ENCODE results near the gene MYH9.

DNA sequence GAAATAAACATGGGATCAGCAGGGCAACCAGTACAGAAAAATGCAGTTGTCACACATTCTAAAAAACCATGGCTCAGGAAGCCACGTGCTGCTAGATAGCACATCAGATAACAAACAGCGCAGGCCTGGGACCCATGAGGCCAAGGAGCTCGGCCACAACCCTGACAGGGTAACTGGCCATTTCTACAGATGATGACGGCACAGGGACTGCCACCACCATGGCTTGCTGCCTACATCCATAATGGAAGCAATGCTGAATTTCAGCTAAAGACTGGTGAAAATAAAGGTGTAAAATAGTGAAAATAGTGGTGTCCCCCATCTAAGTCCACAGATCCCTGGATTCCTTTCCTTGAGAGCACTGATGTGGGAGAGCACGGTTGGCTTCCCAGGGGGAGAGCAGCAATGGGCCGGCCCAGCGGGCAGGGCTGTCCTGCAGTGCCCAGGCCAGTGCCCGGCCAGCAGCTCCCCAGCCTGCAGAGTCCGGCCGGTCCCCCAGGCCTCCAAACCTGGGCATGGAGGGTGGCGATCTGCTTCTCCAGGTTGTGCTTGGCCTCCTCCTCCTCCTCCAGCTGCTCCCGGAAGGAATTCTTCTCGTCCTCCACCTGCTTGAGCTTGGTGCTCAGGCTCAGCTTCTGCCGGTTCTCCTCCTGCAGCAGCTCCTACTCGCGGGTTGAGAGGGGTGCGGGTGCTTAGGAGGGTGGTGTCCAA lies 94.8 kb downstream of the MYH9 start:
- TF ChIP-seq, protein P1, sequence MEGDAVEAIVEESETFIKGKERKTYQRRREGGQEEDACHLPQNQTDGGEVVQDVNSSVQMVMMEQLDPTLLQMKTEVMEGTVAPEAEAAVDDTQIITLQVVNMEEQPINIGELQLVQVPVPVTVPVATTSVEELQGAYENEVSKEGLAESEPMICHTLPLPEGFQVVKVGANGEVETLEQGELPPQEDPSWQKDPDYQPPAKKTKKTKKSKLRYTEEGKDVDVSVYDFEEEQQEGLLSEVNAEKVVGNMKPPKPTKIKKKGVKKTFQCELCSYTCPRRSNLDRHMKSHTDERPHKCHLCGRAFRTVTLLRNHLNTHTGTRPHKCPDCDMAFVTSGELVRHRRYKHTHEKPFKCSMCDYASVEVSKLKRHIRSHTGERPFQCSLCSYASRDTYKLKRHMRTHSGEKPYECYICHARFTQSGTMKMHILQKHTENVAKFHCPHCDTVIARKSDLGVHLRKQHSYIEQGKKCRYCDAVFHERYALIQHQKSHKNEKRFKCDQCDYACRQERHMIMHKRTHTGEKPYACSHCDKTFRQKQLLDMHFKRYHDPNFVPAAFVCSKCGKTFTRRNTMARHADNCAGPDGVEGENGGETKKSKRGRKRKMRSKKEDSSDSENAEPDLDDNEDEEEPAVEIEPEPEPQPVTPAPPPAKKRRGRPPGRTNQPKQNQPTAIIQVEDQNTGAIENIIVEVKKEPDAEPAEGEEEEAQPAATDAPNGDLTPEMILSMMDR (IDR thresholded peaks at IDR 0.05; ENCODE audit: low read length): no peak
- no peak for TF ChIP-seq EZH2phosphoT487 (IDR thresholded peaks at IDR 0.05; ENCODE audit: low read length)
